Hematopoietic multipotent progenitor cell treated with erythropoietin and hydrocortisone succinate and interleukin-3 and kit ligand, for 17 days (in vitro differentiated cells): ENCODE measurements around the gene RAB35.
A peak's percentile ranks its signal among the peaks of the same experiment; 100 is the strongest.

ENCODE experiments used
- DNase-seq: peaks from one replicate; pipeline ENCODE4 v3.0.0-alpha.2; 2015; ENCODE audit warnings: low spot score

RAB35 gene

GRCh38 chr12:120086801-120087621, 29.5 kb downstream of the RAB35 start:
- DNase-seq, result peak; percentile 96

DNA sequence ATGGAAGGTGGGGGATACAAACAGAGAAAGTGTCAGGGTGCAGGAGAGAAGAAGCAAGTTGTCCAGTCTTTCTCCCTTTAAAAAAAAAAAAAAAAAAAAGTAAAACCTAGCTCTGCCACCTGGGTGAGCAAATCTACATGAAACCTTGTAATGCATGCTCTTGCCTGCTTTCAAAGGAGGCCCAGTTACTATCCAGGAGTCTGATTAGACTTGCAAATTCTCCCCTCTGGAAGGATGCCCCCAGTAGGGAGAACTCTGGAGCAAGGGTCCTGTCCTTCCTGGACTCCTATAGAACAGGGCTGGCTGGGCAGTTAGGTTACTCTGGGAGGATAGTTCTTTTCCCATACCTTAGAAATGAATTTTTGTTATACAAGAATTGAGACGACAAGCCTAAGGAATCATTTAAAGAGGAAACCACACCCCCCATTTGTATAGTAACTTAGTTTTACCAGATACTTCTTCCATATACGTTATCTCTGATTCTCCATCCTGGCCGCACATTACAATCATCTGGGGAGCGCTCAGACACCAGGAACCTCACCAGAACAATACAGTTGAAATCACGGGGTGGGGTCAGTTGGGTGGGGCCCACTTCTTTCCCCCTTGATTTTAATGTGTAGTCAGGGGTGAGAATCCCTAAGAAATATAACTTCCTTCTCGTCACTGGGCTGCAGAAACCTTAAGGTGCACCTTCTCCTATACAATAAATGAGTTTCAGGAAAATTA, 30.5 kb downstream of the RAB35 start:
- no peak for DNase-seq

DNA sequence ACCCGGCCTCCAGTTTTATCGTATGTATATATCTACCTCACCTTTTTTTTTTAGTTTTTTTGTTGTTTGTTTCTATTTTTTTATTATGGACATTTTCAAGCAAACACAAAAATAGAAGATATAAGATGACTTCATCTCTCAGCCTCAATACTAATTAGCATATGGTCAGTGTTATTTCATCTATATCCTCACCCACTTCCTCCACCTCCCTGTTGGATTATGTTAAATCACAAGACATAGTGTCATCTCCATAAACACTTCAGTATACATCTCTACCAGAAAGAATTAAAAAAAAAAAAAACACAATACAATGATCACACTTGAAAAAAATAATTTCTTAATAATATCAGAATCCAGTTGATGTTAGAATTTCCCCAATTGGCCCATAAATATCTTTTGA, 34.9 kb downstream of the RAB35 start:
- DNase-seq, result no peak

DNA sequence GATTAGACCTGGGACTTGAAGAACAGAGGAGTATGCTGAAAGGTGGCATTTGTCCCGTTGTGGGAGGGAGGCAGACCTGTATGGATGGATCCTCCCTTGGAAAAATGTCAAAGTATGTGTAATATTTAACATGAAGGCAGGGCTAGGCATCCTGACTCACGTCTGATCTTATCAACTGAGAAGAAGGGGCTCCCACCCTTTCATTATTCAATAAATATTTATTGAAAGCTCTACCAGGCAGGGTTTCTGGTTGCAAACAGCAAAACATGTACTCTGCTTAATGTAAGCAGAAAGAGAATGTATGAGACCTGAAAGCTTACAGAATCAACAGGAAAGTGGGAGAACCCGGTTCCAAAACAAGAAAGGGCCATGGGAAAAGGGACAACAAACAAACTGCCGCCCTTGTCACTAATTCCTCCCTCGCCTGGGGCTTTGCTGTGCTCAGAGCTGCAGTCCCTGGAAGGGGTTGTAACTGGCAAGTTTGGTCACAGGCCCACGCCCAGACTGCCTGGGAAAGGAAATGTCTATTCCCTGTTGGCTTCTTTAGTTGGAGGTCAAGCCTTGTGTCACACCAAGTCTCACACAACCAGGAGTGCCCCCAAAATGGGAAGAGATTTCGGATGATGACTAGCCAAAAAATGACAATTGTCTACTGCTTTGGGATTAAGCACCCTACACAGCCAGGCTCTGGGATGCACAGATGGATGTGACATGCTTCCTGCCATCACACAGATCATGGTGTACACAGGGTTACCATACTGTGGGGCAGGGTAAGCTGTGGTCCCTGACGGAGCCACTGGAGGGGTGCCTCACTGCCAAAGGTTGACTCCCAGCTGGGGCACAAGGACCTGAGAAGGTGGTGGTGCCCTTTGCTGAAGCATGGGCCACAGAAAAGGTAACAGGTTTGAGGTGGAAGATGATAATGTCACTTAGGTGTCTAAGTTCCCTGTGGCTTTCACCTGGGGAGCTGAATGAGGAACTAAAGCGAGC, 36.8 kb downstream of the RAB35 start:
- no peak for DNase-seq

- no peak for DNase-seq
Observed at GRCh38 chr12:120078868-120079267, 37.7 kb downstream of the RAB35 start.

GRCh38 chr12:120077260-120077659, 39.3 kb downstream of the RAB35 start:
- no peak for DNase-seq

- DNase-seq, result no peak
Observed at GRCh38 chr12:120076651-120077050, 39.9 kb downstream of the RAB35 start.

GRCh38 chr12:120075034-120075616, 41.4 kb downstream of the RAB35 start:
- no peak for DNase-seq

DNA sequence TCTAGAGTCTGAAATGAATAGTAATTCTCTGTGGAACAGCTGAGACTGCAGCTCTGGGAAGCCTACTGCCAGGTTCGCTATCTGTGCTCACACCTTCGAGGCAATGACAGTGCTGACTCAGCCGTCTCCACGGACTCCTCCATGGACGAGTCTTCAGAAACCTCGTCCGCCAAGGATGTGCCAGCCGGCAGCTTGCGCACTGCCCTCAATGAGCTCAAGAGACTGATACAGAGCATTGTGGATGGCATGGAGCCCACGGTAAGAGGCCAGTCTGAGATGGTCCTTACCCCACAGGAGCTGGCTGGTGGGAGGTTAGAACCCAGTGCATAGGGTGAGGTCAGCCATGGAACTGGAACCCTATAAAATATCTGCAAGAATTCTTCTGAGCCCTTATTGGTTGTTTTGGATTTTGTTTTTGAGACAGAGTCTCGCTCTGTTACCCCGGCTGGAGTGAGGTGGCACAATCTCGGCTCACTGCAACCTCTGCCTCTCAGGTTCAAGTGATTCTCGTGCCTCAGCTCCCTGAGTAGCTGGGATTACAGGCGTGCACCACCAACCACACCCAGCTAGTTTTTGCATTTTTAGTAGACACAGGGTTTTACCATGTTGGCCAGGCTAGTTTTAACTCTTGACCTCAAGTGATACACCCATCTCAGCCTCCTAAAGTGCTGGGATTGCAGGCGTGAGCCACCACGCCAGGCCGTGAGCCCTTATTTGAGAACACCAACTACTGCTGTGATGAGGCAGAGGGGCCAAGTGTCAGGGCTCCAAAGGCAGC, 43.9 kb downstream of the RAB35 start:
- no peak for DNase-seq

- no peak for DNase-seq
Observed at GRCh38 chr12:120071493-120072020, 45.0 kb downstream of the RAB35 start.

DNA sequence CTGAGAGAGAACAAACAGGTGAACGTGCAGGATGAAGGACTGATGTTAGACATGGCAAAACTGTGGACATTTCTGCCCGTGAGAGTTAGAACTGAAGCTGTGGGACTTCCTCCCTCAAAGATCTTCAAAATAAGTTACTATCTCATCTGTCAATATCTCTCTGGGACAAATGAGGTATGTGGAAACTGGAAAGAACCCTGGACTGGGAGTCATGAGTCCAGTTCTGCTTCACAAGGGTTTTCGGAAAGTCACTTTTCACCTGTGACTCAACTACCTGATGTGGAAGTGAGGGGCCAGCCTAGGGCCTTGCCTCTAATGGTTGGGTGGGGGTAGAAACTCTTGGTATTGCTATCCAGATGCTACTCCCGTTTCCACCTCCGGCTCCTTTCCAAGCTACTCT, 47.3 kb downstream of the RAB35 start:
- no peak for DNase-seq

DNA sequence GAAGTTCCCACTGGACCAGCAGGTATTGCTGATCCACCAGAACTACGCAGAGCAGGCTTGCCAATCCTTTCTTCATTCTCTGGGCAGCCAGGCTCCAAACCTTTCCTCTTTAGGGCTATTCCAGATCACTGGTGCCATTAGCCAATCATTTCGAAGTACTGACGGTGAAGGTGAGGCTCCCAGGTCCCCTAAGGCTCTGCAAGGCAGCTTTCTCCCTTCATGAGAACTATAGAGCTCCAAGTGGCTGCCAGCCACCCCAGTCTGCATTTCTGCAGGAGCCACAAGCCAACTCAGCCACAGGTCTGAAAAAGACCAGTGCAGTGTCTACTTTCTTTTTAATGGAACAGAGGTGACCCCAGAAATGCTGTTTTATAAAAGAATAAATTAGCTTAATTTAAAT, 48.7 kb downstream of the RAB35 start:
- DNase-seq, result no peak

DNA sequence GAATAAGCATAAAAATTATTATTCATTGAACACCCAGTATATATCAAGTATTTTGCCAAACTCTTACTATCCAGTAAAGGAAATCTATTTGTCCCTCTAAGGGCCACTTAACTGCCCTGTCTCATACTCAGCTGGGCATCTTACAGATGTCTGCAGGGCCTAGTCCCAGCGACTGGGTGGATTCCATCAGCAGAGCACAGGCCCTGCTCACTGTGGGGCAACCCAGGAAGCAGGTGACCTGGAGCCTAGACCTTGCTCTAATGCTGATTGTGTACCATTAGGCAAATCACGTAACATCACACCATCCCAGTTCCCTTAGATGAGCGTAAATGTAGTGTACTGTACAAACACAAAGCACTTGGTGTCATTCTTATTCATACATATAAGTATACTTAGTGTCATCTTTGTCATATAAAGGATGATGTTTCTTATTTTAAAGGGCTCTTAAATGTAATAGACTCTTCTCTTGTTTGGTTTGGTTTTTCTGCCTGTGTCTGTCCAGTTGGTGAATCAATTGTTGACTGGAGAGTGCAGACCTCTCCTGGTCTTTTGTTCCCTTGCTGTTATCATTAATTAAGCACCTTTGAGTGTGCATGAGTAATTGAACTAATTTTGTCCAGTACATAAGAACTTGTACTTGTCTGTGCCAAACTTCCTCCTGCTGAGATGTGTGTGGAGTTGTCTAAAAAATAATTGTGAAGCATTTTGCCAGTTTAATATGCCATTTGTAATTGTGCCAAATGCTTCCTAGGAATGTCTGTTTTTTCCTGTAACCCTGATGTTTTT, 49.3 kb downstream of the RAB35 start:
- no peak for DNase-seq

GRCh38 chr12:120066341-120066740, 50.2 kb downstream of the RAB35 start:
- no peak for DNase-seq

DNA sequence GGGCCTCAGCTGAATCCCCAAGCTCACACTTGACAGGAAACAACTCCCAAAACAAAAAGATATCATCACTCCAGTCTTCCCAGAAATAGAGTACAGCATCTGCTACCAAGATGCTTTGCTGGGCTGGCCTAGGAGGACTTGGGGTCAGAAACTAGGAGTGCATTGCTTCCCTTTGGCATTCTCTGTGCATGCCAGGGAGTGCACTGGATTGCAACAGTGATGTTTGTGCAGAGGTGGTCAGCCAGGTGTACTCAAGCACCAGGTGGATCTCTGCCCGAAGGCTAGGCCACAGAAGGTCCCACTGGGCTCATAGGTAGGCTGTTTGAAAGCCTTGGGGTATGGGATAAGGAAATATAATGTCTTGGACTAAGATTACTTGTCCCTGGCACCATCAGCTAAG, 51.1 kb downstream of the RAB35 start:
- DNase-seq, result no peak

DNA sequence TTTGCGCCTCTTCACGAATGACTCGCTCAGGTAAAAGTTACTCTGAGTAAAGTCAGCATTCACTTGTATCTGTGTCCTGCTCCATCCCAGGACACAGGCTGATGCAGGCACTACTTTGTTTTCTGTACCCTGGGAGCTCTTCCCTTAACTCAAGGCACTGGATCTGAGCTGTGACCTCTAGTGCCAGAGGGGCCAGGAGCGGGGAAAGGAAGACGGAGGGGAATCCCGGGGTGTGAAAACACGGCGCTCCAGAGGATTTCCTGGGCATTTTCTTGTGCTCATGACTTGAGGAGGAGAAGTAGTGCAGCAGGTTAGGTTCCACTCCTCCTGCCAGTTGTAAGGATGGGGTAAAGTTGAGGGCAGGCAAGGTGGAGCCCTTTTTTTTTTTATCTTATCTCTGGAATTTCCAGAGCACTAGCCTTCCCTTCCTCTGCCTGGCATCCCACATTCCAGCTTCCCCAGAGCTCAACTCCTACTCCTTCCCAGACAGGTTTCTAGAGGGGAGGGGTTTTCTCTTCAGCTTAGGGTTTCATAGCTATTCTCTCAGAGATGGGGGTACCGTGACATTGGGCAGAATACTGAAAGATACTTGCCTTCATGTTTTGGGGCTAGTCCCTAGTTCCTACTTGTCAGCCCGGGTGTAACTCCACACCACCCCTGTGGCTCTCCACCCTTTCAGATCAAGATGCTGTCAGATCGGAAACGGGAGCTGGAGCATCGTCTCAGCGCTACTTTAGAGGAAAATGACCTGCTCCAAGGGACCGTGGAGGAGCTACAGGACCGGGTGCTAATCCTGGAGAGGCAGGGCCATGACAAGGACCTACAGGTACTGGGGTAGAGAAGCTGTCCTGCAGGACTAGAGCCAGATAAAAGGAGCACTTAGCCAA, 52.3 kb downstream of the RAB35 start:
- no peak for DNase-seq

DNA sequence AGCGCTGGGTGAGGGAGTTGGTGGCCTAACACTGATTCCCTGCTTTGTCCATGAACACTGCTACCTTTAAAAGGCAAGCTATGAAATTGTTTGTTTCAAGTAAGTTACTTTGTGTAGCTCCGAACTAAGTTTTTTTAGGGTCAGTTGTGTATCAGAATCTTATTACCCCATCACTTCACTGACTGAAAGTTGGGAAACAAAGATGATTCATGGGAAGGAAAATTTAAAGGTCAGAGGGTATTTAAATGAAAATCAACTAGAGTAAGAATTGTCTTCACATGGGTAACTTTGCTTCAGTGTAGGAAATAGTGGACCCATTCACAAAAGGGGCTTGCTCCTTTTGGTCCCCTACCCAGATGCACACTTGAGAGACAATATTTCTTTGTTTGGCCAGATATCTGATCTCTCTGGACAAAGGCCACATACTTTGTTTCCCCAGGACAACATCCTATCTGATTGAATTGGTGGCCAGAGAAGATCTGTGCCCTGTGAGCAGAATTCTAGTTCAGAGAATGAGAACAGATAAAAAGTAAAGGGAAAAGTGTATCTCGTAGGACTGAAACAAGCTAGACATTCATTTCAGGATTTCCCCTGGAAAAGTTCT, 53.5 kb downstream of the RAB35 start:
- DNase-seq, result no peak

- DNase-seq, result no peak
Observed at GRCh38 chr12:120061575-120062214, 54.9 kb downstream of the RAB35 start.
